Endothelial cell of umbilical vein (primary cell): ENCODE results near the gene GALK1. TPM values are rescaled to one million over a fixed set of nuclear protein-coding genes. Genes with fewer than 3 reads are reported as not detected.

Experiments
- BruUV-seq: library from RNA; stranded (reverse); fragments of 400-500 nt; replicated peaks from 2 replicates; lab custom pipeline; 2021; lab: Mats Ljungman, UMichigan
- CTCF ChIA-PET: fragments of 300-600, 350-600 bp; sonication (Branson Sonifier 250); formaldehyde crosslinking; loops from one replicate; lab custom pipeline; 2021; ENCODE audit warnings: antibody characterized with exemption, inconsistent platforms; lab: Charles Lee
- POLR2A ChIA-PET: fragments of 300-600, 350-600 bp; sonication (Branson Sonifier 250); formaldehyde crosslinking; loops from one replicate; lab custom pipeline; 2021; ENCODE audit warnings: antibody characterized with exemption, inconsistent platforms; lab: Charles Lee
- DNase-seq: peaks from one replicate; pipeline ENCODE4 v3.0.0-alpha.2; 2011; ENCODE audit warnings: low read depth, low spot score
- FAIRE-seq: peaks from 2 replicates; lab custom pipeline; 2011; peaks lifted over from hg19 to GRCh38; lab: Jason Lieb, UNC
- H2AFZ ChIP-seq: 2 replicates; pipeline ENCODE4 v1.6.0; 2012; ENCODE audit warnings: low read depth, low read length, control low read depth, inconsistent platforms
- H3K27ac ChIP-seq: 2 replicates; pipeline ENCODE4 v1.5.1; 2011; ENCODE audit warnings: low read depth, mild to moderate bottlenecking, control low read depth, low read length, moderate library complexity; ENCODE audit not compliant: insufficient read depth
- H3K27me3 ChIP-seq, 2 experiments: 2 replicates each; pipeline versions ENCODE4 v1.6.0 to v1.6.1; 2011; ENCODE audit warnings: low read length in 2 of 2, mixed read lengths in 1 of 2; ENCODE audit not compliant: control insufficient read depth in 2 of 2, insufficient read depth in 2 of 2
- H3K36me3 ChIP-seq, 2 experiments: 2 replicates in 1 of 2; 3 replicates in 1 of 2; pipeline ENCODE4 v1.5.1; 2011; ENCODE audit warnings: low read length in 2 of 2, mild to moderate bottlenecking in 1 of 2, moderate library complexity in 1 of 2; ENCODE audit not compliant: control insufficient read depth in 2 of 2, insufficient read depth in 2 of 2; ENCODE audit errors: extremely low read depth in 1 of 2
- H3K4me1 ChIP-seq: 3 replicates; pipeline ENCODE4 v1.5.1; 2011; ENCODE audit warnings: mild to moderate bottlenecking, low read length; ENCODE audit not compliant: control insufficient read depth, insufficient read depth; ENCODE audit errors: extremely low read depth
- H3K4me2 ChIP-seq: 2 replicates; pipeline ENCODE4 v1.6.1; 2011; ENCODE audit warnings: low read length, control low read depth, mixed read lengths; ENCODE audit not compliant: insufficient read depth
- H3K4me3 ChIP-seq, 3 experiments: fragments of 200-600 bp in 1 of 3; sonication (generic), shearing (Covaris generic) in 1 of 3; replicated peaks in 1 of 3; 2 replicates each; pipeline ENCODE4 v1.5.1; 2011 to 2016; ENCODE audit warnings: control low read depth in 3 of 3, low read length in 3 of 3, mild to moderate bottlenecking in 2 of 3, inconsistent platforms in 1 of 3, low read depth in 1 of 3, moderate library complexity in 1 of 3; ENCODE audit not compliant: insufficient read depth in 1 of 3
- H3K79me2 ChIP-seq: 2 replicates; pipeline ENCODE4 v1.6.0; 2012; ENCODE audit warnings: low read length, inconsistent platforms; ENCODE audit not compliant: control insufficient read depth, insufficient read depth
- H3K9ac ChIP-seq: replicated peaks from 2 replicates; pipeline ENCODE3; 2011; ENCODE audit warnings: low read length, control low read depth; ENCODE audit not compliant: insufficient read depth; ENCODE audit errors: extremely low read depth
- H3K9me1 ChIP-seq: replicated peaks from 3 replicates; pipeline ENCODE4 v1.6.0; 2011; ENCODE audit warnings: mild to moderate bottlenecking, low read length; ENCODE audit not compliant: control insufficient read depth, insufficient read depth; ENCODE audit errors: extremely low read depth
- H3K9me3 ChIP-seq: replicated peaks from 2 replicates; pipeline ENCODE4 v1.5.1; 2012; ENCODE audit warnings: low read length, inconsistent platforms; ENCODE audit not compliant: control insufficient read depth, insufficient read depth
- H4K20me1 ChIP-seq: replicated peaks from 2 replicates; pipeline ENCODE3; 2011; ENCODE audit warnings: mild to moderate bottlenecking, low read length; ENCODE audit not compliant: control insufficient read depth, insufficient read depth; ENCODE audit errors: extremely low read depth
- EZH2 ChIP-seq: IDR thresholded peaks from 2 replicates; pipeline ENCODE4 v1.6.1; 2012; ENCODE audit warnings: borderline replicate concordance, low read depth, mild to moderate bottlenecking, moderate library complexity, low read length, inconsistent platforms; ENCODE audit not compliant: severe bottlenecking
- FOS ChIP-seq: IDR thresholded peaks from 2 replicates; pipeline ENCODE4 v1.6.1; 2011; ENCODE audit warnings: mild to moderate bottlenecking, low read length, moderate library complexity, borderline replicate concordance; ENCODE audit not compliant: insufficient read depth
- GATA2 ChIP-seq: IDR thresholded peaks from 2 replicates; pipeline ENCODE4 v1.7.0; 2011; ENCODE audit warnings: low read depth, mild to moderate bottlenecking, moderate library complexity, mixed read lengths, low read length; ENCODE audit not compliant: insufficient read length, insufficient read depth
- JUN ChIP-seq: IDR thresholded peaks from 2 replicates; pipeline ENCODE4 v1.6.1; 2011; ENCODE audit warnings: borderline replicate concordance, low read depth; ENCODE audit not compliant: insufficient read length, insufficient read depth
- MYC ChIP-seq: IDR thresholded peaks from one replicate; pipeline ENCODE4 v1.6.1; 2011; ENCODE audit warnings: mild to moderate bottlenecking, low read depth, low read length
- POLR2A ChIP-seq: IDR thresholded peaks from 2 replicates; pipeline ENCODE4 v1.6.1; 2012; ENCODE audit warnings: low read depth, mild to moderate bottlenecking, control low read depth, low read length
- POLR2AphosphoS5 ChIP-seq: IDR thresholded peaks from 2 replicates; pipeline ENCODE4 v1.6.1; 2012; ENCODE audit warnings: low read depth, mild to moderate bottlenecking, control low read depth, low read length, moderate library complexity; ENCODE audit not compliant: insufficient read depth
- dilution Hi-C: fragments of 300-500 bp; cut with MboI; formaldehyde crosslinking; loops from one replicate; pipeline ENCODE4 v1.15.0; 2019; ENCODE audit warnings: low sequenced_read_pairs; ENCODE audit not compliant: extremely low pct_ligation_motif_present
- intact Hi-C: fragments of 100-400 bp; cut with micrococcal nuclease; formaldehyde crosslinking; loops from one replicate; pipeline ENCODE4 v1.10.0; 2022
- polyA plus RNA-seq, 4 experiments: library from polyadenylated mRNA; depleted of rRNA in 3 of 4; stranded (reverse) in 3 of 4; unstranded in 1 of 4; fragments of >200 nt; gene quantifications; 2 replicates each; pipeline versions ENCODE4 v1.2.1 to v1.2.3, GENCODE V29; 2011 to 2012; ENCODE audit warnings: missing spikeins in 1 of 4
- total RNA-seq: library from RNA; stranded (reverse); gene quantifications from 2 replicates; pipeline ENCODE4 v1.2.3, GENCODE V29; 2021
- TF ChIP-seq, protein P1 (sequence below), 2 donors: IDR thresholded peaks; 1 replicate in 1 of 2; 2 replicates in 1 of 2; pipeline ENCODE4 v1.5.1; 2011; ENCODE audit warnings: low read length in 2 of 2, mild to moderate bottlenecking in 2 of 2, moderate library complexity in 2 of 2, control low read depth in 1 of 2, inconsistent platforms in 1 of 2, low read depth in 1 of 2; ENCODE audit not compliant: insufficient read depth in 1 of 2; ENCODE audit errors: extremely low read depth in 1 of 2
- TF ChIP-seq, protein P2 (sequence below): IDR thresholded peaks from 2 replicates; pipeline ENCODE4 v1.6.1; 2011; ENCODE audit not compliant: insufficient read depth, insufficient read length

GALK1 gene
- total and polyA plus RNA-seq, 2 donors (not counting 3 experiments of a cell fraction or from before 2014, with no cell fraction given): 45.8 to 63.7 TPM

DNA sequence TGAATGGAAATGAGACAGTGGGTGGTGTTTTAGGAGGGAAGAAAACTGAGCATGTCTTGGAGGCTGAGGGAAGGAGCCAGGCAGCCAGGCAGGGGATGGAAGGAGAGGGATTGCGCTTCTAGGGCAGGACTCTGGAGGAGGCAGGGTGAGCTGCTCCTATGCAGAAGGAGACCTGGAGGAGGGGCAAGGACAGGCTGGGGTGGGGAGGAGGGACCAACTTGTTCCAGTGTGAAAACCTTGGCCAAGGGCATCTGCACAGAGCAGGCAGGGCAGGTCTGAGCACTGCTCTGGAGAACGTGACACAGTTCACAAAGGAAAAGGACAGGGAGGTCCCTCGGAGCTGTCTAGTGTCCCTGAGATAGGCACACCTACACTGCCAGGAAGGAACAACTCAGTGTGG is 5.5 kb downstream of the GALK1 start:
- H3K9me3 ChIP-seq: no peaks in the 10 kb centered on the region
- H4K20me1 ChIP-seq: no peaks in the 10 kb centered on the region
- H3K9ac ChIP-seq: no peak overlapping the region
- POLR2A ChIA-PET: no interaction called here
- H2AFZ ChIP-seq: no peak overlapping the region
- CTCF ChIA-PET: interaction anchor here (1.0 to 1.4 kb wide), 3 partner anchors 9 to 126 kb away, joined by 3 to 12 read pairs (median 6); partner anchors contain the start of gene SMIM5
- TF ChIP-seq POLR2A (no peak), POLR2AphosphoS5 (no peak), GATA2 (no peak), JUN (no peak), MYC (no peak), FOS (no peak), EZH2 (no peak)
- TF ChIP-seq, protein P1, sequence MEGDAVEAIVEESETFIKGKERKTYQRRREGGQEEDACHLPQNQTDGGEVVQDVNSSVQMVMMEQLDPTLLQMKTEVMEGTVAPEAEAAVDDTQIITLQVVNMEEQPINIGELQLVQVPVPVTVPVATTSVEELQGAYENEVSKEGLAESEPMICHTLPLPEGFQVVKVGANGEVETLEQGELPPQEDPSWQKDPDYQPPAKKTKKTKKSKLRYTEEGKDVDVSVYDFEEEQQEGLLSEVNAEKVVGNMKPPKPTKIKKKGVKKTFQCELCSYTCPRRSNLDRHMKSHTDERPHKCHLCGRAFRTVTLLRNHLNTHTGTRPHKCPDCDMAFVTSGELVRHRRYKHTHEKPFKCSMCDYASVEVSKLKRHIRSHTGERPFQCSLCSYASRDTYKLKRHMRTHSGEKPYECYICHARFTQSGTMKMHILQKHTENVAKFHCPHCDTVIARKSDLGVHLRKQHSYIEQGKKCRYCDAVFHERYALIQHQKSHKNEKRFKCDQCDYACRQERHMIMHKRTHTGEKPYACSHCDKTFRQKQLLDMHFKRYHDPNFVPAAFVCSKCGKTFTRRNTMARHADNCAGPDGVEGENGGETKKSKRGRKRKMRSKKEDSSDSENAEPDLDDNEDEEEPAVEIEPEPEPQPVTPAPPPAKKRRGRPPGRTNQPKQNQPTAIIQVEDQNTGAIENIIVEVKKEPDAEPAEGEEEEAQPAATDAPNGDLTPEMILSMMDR (IDR thresholded peaks at IDR 0.05; ENCODE audit: extremely low read depth in 1 of 2, insufficient read depth in 1 of 2, low read depth in 1 of 2, low read length in 2 of 2): no peak
- TF ChIP-seq, protein P2, sequence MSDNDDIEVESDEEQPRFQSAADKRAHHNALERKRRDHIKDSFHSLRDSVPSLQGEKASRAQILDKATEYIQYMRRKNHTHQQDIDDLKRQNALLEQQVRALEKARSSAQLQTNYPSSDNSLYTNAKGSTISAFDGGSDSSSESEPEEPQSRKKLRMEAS: no peak
- H3K4me3 ChIP-seq: no peak overlapping the region
- no TSS peak for BruUV-seq
- dilution Hi-C loops: no loop called here
- H3K27ac ChIP-seq: no peak overlapping the region
- peaks cover 11% of the 10 kb centered on the region for H3K4me1 ChIP-seq
- H3K4me2 ChIP-seq: no peak overlapping the region
- FAIRE-seq (no peak), DNase-seq (no peak)
- peaks cover 0 to 2% of the 10 kb centered on the region in 2 experiments for H3K36me3 ChIP-seq
- intact Hi-C loops: no loop called here
- H3K9me1 ChIP-seq: no peaks in the 10 kb centered on the region
- no peaks in the 10 kb centered on the region for H3K27me3 ChIP-seq
- no peaks in the 10 kb centered on the region for H3K79me2 ChIP-seq
